AG10803 (cell line): ENCODE data around the gene EYA3.

Experiments
- DNase-seq: peaks from one replicate; pipeline ENCODE4 v3.0.0; 2010; ENCODE audit warnings: low read depth
- H3K4me3 ChIP-seq: 2 replicates; pipeline ENCODE4 v1.5.1; 2011; ENCODE audit warnings: mild to moderate bottlenecking, low read length, control low read depth
- CTCF ChIP-seq: conservative IDR thresholded peaks from 2 replicates; pipeline ENCODE4 v1.5.1; 2011; ENCODE audit warnings: mild to moderate bottlenecking, low read length, control low read depth, inconsistent platforms

EYA3 gene

DNA sequence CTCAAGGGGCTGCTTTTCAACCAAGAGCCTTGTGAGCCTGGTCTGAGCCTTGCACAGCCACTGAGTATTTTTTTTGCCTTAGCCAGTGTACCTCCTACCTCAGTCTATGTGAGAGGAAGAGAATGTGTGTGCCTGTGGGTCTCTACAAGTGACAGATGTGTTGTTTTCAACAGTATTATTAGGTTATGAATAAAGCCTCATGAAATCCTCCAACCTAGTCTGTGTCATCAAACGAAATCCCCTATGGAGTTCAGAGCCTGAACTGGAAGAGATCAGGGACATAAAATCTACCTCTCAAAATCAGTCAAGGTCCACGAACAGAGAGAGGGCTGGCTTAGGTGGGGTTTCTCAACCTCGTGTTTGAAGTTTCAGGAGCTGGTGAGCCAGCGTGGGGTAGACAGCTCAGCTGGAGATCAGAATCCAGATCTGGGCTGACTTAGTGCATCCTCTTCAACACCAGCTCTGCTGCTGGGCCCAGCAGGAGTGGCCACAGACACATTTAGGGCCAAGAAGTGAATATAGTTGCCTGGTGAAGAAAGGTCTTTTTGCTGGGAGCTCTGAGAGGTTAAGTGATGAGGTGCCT lies 120.4 kb downstream of the EYA3 start:
- no peak for TF ChIP-seq CTCF
- no peak overlapping the region for H3K4me3 ChIP-seq
- DNase-seq: no peak

GRCh38 chr1:27967106-27967883 lies 121.1 kb downstream of the EYA3 start:
- no peak for DNase-seq
- H3K4me3 ChIP-seq: no peak overlapping the region
- TF ChIP-seq CTCF: no peak

DNA sequence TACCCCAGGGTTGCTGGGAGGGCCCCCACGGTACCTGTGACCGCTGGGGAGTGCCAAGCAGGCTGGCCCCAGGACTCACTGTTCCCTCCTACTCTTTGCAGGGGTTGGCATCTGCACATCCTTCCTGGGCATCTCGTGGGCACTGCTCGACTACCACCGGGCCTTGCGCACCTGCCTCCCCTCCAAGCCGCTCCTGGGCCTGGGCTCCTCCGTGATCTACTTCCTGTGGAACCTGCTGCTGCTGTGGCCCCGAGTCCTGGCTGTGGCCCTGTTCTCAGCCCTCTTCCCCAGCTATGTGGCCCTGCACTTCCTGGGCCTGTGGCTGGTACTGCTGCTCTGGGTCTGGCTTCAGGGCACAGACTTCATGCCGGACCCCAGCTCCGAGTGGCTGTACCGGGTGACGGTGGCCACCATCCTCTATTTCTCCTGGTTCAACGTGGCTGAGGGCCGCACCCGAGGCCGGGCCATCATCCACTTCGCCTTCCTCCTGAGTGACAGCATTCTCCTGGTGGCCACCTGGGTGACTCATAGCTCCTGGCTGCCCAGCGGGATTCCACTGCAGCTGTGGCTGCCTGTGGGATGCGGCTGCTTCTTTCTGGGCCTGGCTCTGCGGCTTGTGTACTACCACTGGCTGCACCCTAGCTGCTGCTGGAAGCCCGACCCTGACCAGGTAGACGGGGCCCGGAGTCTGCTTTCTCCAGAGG lies 121.9 kb downstream of the EYA3 start:
- H3K4me3 ChIP-seq: no peak overlapping the region
- no peak for DNase-seq
- TF ChIP-seq CTCF: no peak

DNA sequence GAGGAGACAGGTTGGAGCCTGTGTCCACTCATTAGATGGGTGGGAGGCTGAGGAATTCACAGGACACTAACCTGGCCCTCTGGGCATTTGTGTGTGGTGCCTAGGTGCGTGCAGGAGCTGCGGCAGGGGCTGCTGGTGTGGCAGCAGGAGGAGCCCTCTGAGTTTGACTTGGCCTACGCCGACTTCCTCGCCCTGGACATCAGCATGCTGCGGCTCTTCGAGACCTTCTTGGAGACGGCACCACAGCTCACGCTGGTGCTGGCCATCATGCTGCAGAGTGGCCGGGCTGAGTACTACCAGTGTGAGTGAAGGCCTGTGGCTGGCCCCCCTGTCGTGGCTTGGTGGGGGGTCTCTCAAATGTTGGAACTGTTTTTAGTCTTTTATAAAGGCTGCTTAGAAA lies 125.0 kb downstream of the EYA3 start:
- no peak for DNase-seq
- no peak for TF ChIP-seq CTCF
- no peak overlapping the region for H3K4me3 ChIP-seq

DNA sequence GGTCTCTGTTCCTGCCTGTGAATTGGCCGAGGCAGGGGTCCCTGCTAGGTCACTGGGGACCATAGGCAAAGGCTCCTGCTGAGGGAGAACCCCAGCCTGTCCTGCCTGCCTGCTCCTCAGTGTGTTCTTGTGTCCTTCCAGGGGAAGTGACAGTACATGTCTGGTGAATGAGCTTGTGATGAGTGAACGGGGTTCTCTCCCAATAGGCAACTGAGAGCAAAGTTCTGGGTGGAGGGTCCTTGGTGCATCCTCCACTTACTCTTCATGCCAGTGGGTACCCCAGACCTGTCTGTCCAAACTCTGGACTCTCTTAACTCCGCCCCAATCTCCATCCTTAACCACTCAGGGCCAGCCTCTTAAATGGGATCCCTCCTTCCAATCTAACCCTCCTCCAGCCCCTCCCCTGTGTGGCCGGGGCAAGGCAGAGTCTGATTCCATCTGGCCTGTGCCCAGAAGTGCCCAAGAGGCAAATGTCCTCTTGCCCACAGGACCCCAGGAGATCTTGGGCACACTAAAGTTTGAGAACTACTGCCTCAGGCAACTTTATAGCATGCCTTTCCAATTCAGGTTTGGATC lies 126.7 kb downstream of the EYA3 start:
- no peak for DNase-seq
- no peak for TF ChIP-seq CTCF
- H3K4me3 ChIP-seq: peak overlapping the region; percentile 82

DNA sequence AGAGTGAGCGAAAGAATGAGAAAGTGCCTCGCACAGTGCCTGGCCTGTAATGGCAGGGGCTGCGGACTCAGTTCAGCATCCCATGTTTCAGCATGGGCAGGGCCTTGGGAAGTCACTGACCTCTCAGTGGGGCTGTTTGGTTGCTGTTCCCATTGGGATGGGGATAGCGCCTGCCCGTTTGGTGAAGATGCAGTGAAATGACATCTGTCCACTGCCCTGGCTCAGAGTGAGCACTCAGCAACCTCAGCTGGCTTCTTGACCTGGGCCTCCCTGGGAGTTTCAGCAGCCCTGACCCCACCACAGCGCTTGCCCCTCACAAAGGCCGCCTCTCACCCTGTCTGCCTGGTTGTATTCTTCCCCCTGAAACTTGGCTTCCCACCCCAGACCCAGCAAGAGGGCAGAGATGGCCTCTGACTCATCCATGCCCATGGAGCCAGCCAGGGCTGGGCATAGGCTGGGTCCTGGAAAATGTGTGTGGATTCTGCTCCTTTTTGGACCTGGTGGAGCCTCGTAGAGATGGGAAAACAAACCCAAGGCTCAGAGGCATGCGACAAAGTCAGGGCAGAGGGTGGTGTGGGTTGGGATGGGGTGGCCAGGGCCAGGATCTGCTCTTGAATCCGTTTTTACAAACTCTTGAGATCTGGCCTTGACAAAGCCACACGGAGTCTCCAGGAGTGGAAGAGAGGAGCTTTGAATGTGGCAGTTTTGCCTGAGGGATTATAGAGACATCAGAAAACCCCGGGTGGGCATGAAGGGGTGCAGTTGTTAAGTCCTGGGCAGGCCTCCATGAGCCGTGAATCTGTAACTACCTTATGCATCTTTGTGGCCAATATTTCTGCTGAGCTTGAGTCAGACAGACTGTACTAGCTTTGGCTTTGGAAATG lies 127.4 kb downstream of the EYA3 start:
- DNase-seq: no peak
- H3K4me3 ChIP-seq: peak overlapping the region; percentile 82
- no peak for TF ChIP-seq CTCF
